ENCODE measurements around the gene GPR25.

Gene GPR25

GRCh38 chr1:200916681-200917080 is 43.9 kb downstream of the GPR25 start:
- no peak for DNase-seq

DNA sequence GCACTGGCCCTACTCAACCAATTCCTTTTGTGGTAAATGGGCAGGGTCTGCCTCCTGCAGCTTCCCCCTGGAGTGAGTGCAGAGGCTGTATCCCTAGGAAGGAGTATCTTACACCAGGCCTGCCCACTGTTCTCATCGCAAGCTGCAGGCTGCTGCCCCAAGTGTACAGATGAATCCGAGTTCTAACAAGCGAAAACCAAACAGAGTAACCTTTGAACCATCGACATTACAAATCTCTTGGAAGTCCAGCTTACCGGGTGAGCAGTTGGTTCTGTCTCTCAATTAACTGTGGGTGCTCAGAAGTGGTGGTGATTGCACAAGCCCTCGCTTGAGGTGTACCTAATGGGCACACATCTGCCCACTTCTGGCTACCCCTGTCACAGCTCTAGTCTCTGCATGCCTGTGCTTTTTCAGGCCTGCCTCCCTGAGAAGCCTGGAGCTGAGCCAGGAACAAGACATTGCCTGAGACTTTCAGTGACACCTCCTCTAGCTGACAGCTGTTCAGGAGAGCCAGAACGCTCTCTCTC is 44.6 kb downstream of the GPR25 start:
- no peak for DNase-seq

DNA sequence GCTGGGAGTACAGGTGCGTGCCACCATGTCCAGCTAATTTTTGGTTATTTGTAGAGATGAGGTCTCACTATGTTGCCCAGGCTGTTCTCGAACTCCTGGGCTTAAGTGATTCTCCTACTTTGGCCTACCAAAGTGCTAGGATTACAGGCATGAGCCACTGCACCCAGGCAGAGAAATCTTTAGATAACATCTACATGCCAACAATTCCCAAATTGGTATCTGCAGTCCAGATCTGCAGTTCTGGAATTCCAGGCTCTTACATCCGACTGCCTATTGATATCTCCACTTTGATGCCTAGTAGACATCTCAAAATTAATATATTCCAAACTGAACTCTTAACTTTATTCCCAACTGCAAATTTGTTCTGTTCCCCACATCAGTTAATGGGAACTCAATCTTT is 45.2 kb downstream of the GPR25 start:
- DNase-seq: no peak

DNA sequence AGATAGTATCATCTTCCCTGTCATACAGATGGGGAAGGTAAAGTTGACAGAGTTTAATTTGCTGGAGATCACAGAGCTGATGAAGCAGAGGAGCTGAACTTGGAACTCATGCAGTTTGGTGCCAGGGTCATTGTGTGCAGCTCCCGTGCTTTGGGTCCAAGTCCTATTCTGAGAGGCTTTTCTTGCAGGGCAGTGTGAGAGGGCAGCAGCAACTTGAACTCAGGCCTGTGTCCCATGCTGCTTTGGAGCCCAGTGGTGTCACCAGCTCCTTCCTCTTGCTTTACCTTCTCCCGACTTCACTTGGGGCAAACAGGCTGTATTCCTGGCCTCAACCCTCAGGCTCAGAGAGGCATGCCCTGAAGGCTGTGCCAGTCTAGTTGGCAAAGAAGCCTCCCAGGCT is 46.6 kb downstream of the GPR25 start:
- DNase-seq: no peak

DNA sequence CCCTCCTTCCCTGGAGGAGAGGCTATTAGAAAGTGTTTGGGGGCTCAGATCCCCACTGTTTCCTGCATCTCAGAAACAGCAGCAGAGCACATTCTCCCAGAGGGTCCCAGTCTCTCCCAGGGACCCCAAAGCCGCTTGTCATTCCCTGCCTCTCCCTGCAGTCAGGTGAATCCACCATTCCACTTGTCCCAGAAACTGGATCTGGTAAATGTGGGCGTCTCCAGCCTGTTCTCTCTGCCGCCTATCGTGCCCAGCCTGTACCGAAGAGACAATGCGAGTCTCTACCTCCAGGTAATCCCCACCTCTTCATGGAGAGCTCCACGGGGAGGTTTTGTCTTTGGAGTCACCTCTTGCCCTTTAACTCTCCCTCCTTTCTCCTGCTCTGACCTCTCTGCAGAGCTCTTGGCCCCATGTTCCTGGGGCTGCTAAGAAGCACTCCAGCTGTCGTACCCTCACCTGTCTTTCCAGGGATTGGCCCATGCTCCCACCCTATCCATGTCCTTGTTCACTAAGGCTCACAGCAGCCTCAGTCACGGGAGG is 48.9 kb downstream of the GPR25 start:
- no peak for DNase-seq

- DNase-seq: no peak
These were observed 49.6 kb downstream of the GPR25 start for GRCh38 chr1:200922406-200922805.

DNA sequence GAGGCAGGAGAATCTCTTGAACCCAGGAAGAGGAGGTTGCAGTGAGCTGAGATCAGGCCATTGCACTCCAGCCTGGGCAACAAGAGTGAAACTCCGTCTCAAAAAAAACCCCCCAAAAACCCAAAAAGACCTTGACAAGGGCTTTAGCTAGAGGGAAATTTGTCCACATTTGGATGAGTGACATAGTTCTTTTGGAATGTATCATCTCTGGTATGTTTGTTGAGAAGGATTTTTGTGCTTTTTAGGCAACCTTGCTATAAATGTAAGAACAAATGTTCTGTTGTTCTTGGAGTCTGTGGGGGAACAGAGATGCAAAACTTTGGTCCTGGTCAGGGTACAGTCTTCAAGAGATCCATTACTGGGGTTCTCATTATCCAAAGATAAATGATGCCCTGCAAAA is 50.8 kb downstream of the GPR25 start:
- no peak for DNase-seq
